Stimulated activated naive CD8-positive, alpha-beta T cell treated with anti-CD3 and anti-CD28 coated beads, Interleukin-15, Interleukin-2, amounts not matched to agents 100 ng/mL and 50 ng/mL, for 24 hours (primary cell): Measurements from ENCODE around the gene APBB3.
"Not testable (repeated sequence)": the region's sequence is repeated elsewhere in the genome, so short reads cannot be mapped to it uniquely, and the experiment has no call there.

ENCODE experiments used
- H3K27ac Mint-ChIP-seq: one replicate; pipeline ENCODE4 v1.8.0; 2021; ENCODE audit warnings: mild to moderate bottlenecking, mixed read lengths
- H3K27me3 Mint-ChIP-seq: one replicate; pipeline ENCODE4 v1.8.0; 2021; ENCODE audit warnings: mixed read lengths
- H3K36me3 Mint-ChIP-seq: one replicate; pipeline ENCODE4 v1.8.0; 2021; ENCODE audit warnings: low read depth, mixed read lengths
- H3K4me1 Mint-ChIP-seq: one replicate; pipeline ENCODE4 v1.8.0; 2021; ENCODE audit warnings: low read depth, mixed read lengths
- H3K4me3 Mint-ChIP-seq: one replicate; pipeline ENCODE4 v1.8.0; 2021; ENCODE audit warnings: mild to moderate bottlenecking, mixed read lengths
- H3K9me3 Mint-ChIP-seq: one replicate; pipeline ENCODE4 v1.8.0; 2021; ENCODE audit warnings: mixed read lengths

Gene APBB3, protein sequence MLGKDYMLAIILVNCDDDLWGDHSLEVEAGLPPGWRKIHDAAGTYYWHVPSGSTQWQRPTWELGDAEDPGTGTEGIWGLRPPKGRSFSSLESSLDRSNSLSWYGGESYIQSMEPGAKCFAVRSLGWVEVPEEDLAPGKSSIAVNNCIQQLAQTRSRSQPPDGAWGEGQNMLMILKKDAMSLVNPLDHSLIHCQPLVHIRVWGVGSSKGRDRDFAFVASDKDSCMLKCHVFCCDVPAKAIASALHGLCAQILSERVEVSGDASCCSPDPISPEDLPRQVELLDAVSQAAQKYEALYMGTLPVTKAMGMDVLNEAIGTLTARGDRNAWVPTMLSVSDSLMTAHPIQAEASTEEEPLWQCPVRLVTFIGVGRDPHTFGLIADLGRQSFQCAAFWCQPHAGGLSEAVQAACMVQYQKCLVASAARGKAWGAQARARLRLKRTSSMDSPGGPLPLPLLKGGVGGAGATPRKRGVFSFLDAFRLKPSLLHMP

DNA sequence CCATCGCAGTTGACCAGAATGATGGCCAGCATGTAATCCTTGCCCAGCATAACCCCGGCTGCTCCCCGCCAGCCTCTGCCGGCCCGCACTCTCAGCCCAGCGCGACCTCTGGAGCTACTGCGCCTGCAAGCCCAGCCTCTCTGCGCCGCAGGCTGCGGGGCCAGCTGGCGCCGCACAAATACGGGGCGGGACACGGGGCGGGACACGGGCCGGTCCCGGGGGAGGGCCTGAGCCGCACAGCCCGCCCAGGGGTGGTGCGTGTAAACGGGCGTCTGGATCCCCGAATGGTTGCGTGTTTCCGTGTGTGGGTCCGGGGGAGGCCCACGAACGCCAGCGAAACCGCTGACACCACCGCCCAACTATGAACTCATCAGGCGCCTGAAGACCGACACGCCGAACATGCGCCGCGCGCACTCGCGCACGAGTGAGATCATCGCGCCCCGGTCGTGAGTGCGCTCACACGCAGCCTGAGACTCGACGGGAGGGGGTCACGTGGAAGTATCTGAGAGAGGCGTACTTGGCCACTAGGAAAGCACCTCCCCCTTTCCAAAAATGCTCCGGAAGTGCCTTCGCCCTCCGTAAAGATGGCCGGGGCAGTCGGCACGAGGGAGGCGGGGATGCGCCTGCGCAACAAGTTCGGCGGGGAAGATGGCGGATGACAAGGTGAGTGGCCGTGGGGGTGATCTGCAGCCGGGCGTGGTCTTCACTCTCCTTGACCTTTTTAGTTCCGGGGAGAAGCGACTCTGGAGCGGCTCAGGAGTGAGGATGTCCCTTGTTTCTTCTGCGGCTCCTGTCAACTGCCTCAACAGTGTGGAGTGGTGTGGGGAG is at the start of gene APBB3, which contains the start of gene SLC35A4:
TSS of gene APBB3 (minus strand) at position 403 of the 828 bp plus-strand sequence. CDS start at position 50, 353 bp downstream.
TSS of gene SLC35A4 (plus strand) at position 633 of the 828 bp plus-strand sequence. CDS start 2,342 bp downstream, outside the sequence.
- peak within 1 kb of the TSS; percentile 97 for H3K27ac Mint-ChIP-seq
- no peaks in the 10 kb centered on the region for H3K27me3 Mint-ChIP-seq
- H3K9me3 Mint-ChIP-seq, result no peaks in the 10 kb centered on the region
- peaks cover 42% of the 10 kb centered on the region for H3K36me3 Mint-ChIP-seq
- H3K4me1 Mint-ChIP-seq, result peaks cover 52% of the 10 kb centered on the region
- peak within 1 kb of the TSS; percentile 99 for H3K4me3 Mint-ChIP-seq

DNA sequence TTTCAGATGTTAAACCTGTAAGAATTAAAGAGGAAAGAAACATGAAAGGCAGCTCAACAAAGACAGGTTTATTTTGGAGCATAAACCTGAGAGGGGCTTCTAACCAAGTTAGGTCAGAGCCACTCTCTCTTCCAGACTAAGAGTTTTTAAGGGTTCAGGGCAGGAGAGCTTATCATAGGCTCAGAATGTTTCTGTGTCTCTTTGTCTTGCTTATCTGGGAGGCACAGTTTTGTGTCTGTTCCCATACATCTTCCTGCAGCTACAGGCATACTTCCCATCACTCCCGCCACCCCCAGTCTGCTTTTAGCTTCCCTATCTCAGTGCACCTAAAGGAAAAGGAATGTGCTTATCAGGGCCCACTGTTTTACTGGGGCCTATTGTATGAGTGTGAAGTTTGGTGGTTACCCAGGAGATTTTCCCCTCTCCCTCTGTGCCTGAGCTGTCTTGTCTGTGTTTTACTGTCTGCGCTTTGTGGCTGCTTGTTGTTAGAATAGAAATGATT is 46.7 kb upstream of the APBB3 start:
- H3K4me3 Mint-ChIP-seq, result no peak overlapping the region
- H3K9me3 Mint-ChIP-seq, result no peaks in the 10 kb centered on the region
- peaks cover 16% of the 10 kb centered on the region for H3K4me1 Mint-ChIP-seq
- H3K27ac Mint-ChIP-seq, result no peak overlapping the region
- H3K27me3 Mint-ChIP-seq, result peaks cover 17% of the 10 kb centered on the region
- no peaks in the 10 kb centered on the region for H3K36me3 Mint-ChIP-seq

DNA sequence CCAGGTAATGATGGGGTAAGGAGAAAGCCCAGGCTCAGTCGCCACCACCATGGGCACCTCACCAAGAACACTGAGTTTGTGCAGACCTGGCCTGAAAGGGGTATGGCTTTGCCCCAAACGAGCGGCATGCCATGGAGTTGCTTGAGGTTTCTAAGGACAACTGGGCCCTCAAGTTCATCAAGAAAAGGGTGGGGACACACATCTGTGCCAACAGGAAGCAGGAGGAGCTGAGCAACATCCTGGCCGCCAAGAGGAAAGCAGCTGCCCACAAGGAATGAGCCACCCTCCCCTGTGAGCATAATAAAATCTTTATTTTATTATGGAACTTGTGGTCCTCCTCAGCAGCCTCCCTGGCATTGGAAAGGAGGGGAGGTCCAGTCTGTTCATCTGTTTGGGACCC is 44.7 kb upstream of the APBB3 start:
- Mint-ChIP-seq H3K4me1 (peaks cover 16% of the 10 kb centered on the region), H3K9me3 (no peaks in the 10 kb centered on the region), H3K36me3 (no peaks in the 10 kb centered on the region), H3K27me3 (peaks cover 20% of the 10 kb centered on the region), H3K4me3 (no peak overlapping the region), H3K27ac (no peak overlapping the region)

DNA sequence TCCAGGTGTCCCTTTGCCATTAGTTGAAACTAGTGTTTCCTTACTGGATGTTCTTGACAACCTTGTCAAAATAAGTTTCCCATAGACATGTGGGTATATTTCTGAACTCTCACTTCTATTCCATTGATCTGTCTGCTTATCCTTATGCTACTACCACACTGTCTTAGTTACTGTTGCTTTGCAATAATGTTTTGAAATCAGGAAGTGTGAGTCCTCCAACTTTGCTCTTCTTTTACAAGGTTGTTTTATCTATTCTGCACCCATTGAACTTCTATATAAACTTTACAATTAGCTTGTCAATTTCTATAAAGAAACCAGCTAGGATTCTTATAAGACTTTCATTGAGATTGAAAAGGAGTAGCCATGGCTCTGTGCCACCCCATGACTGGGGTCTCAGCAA is 44.3 kb upstream of the APBB3 start:
- Mint-ChIP-seq H3K4me3 (no peak overlapping the region), H3K27me3 (peaks cover 20% of the 10 kb centered on the region), H3K4me1 (peaks cover 16% of the 10 kb centered on the region), H3K9me3 (no peaks in the 10 kb centered on the region), H3K36me3 (no peaks in the 10 kb centered on the region), H3K27ac (no peak overlapping the region)

DNA sequence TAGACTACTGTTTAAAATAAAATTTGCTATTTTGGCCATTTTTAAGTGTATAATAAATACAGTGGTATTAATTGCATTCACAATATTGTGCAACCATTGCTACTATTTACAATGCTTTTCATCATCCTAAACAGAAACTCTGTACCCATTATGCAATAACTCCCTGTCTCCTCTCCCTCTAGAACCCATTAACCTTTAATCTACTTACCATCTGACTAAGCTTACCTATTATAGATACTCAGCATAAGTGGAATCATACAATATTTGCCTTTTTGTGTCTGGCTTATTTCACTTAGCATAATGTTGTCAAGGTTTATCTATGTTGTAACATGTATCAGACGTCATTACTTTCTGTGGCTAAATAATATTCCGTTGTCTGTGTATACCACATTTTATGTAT is 42.6 kb upstream of the APBB3 start:
- H3K4me3 Mint-ChIP-seq, result no peak overlapping the region
- peaks cover 9% of the 10 kb centered on the region for H3K4me1 Mint-ChIP-seq
- no peaks in the 10 kb centered on the region for H3K36me3 Mint-ChIP-seq
- H3K27me3 Mint-ChIP-seq, result peaks cover 12% of the 10 kb centered on the region
- H3K9me3 Mint-ChIP-seq, result no peaks in the 10 kb centered on the region
- no peak overlapping the region for H3K27ac Mint-ChIP-seq

DNA sequence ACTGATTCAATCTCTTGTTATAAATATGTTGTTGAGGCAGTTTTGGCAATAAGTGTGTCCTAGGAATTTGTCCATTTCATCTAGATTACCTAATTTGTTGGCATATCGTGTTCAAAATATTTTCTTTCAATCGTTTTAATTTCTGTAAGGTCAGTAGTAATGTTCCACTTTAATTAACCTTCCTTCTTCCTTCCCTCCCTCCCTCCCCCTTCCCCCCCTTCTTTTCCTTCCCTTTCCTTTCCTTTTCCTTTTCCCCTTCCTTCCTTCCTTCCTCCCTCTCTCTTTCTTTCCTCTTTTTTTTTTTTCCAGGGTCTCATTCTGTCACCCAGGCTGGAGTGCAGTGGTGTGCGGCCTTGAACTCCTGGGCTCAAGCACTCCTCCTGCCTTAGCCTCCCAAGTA is 41.5 kb upstream of the APBB3 start:
- Mint-ChIP-seq H3K4me3 (no peak overlapping the region), H3K4me1 (no peaks in the 10 kb centered on the region)

DNA sequence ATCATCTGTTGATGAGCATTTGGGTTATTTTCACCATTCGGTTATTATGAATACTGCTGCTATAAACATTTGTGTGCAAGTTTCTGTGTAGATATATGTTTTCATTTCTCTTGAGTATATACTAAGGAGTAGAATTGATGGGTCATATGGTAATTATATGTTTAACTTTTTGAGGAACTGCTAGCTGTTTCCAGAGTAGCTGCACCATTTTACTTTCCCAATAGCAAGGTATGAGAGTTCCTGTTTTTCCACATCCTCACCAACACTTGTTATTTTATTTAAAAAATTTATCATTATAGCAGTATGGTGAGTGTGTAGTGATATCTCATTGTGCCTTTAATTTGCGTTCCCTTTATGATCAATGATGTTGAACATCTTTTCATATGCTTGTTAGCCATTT is 39.3 kb upstream of the APBB3 start:
- H3K4me3 Mint-ChIP-seq, result no peak overlapping the region
- no peak overlapping the region for H3K27ac Mint-ChIP-seq
- no peaks in the 10 kb centered on the region for H3K4me1 Mint-ChIP-seq

More for the DNA sequence above, 41.5 kb upstream of the APBB3 start:
- Mint-ChIP-seq H3K27ac (no peak overlapping the region), H3K9me3 (no peaks in the 10 kb centered on the region), H3K27me3 (peaks cover 6% of the 10 kb centered on the region), H3K36me3 (no peaks in the 10 kb centered on the region)

DNA sequence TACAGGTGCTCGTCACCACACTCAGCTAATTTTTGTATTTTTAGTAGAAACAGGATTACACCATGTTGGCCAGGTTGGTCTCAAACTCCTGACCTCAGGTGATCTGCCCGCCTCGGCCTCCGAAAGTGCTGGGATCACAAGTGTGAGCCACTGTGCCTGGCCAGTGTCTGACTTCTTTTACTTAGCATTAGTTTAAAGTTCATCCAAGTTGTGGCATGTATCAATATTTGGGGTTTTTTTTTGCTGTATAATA is 39.0 kb upstream of the APBB3 start:
- H3K9me3 Mint-ChIP-seq, result not testable (repeated sequence)

More for the DNA sequence above, 39.3 kb upstream of the APBB3 start:
- Mint-ChIP-seq H3K36me3 (no peaks in the 10 kb centered on the region), H3K27me3 (peaks cover 9% of the 10 kb centered on the region), H3K9me3 (no peaks in the 10 kb centered on the region)

DNA sequence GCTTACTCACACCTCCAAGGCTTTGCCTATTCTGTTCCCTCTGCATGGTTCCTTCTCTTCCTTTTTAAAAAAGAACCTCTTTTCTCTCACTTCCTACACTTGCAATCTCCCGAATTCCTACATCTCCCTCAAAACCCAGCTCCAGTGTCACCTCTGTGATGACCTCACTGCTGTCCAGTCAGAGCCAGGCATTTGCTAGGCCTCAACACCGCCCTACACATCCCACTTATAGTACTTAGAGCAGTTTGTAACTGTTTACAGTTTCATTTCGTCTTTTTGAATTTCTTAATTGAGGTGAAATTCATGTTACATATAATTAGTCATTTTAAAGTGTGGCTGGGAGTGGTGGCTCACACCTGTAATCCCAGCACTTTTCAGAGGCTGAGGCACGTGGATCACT is 37.7 kb upstream of the APBB3 start:
- H3K36me3 Mint-ChIP-seq, result no peaks in the 10 kb centered on the region
- H3K4me3 Mint-ChIP-seq, result no peak overlapping the region
- peaks cover 7% of the 10 kb centered on the region for H3K27me3 Mint-ChIP-seq
- H3K9me3 Mint-ChIP-seq, result no peaks in the 10 kb centered on the region
- H3K27ac Mint-ChIP-seq, result no peak overlapping the region
- no peaks in the 10 kb centered on the region for H3K4me1 Mint-ChIP-seq

More for the DNA sequence above, 39.0 kb upstream of the APBB3 start:
- not testable (repeated sequence) for H3K4me3 Mint-ChIP-seq, H3K27me3 Mint-ChIP-seq, H3K27ac Mint-ChIP-seq, H3K4me1 Mint-ChIP-seq, H3K36me3 Mint-ChIP-seq

DNA sequence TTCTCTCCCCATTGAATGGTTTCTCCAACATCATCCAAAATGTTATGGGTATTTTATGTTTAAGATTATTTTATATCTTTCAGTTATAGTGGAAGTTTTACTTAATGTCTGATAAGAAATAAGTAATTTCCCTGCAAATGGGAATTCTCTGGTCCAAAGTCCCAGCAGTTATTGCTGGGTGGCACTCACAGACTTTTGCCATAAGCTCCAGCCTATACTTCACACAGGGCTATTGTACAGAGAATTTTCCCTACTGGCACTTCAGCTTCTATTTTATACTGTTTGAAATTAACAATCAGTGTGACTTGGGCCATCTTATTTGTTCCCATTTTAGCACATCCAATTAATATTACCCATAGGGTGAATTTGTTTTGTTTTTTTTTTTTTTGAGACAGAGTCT is 35.7 kb upstream of the APBB3 start:
- Mint-ChIP-seq H3K9me3 (no peaks in the 10 kb centered on the region), H3K36me3 (no peaks in the 10 kb centered on the region), H3K4me1 (peaks cover 5% of the 10 kb centered on the region), H3K4me3 (no peak overlapping the region), H3K27ac (no peak overlapping the region), H3K27me3 (peaks cover 6% of the 10 kb centered on the region)

DNA sequence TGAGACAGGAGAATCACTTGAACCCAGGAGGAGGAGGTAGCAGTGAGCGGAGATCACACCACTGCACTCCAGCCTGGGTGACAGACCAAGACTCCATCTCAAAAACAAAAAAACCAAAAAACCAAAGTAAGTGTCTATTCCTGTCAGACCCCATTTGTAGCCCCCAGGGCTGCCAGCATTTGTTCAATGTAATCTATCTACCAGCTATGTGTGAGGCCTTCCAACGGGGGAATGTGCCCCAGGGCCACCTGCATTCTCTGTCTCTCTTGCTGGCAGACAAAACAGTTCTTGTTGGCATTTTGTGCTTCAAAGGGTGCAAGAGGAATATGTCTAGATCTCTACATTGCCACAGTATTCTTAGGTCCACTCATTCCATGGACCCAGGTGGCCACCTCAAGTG is 34.4 kb upstream of the APBB3 start:
- no peaks in the 10 kb centered on the region for H3K9me3 Mint-ChIP-seq
- peaks cover 3% of the 10 kb centered on the region for H3K27me3 Mint-ChIP-seq
- peaks cover 5% of the 10 kb centered on the region for H3K4me1 Mint-ChIP-seq
- H3K4me3 Mint-ChIP-seq, result no peak overlapping the region
- H3K27ac Mint-ChIP-seq, result no peak overlapping the region
- no peaks in the 10 kb centered on the region for H3K36me3 Mint-ChIP-seq

DNA sequence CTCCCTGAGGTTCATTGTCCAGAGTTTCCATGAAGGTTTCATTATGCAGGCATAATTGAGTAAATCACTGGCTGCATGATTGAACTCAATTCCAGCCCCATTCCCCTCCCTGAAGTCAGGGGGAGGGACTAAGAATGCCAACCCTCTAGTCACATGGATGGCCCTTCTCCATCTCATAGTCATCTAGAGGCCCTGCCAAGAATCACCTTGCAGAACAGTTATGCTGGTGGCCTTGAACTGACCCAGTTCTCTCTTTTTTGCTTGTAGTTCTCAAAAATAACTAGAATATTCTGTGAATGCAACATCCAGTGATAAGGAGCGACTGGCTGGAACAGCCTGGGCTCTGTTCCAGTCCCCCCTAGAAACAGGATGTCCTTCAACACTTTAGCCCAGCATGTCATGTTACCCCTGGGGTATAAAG is 31.9 kb upstream of the APBB3 start:
- no peak overlapping the region for H3K27ac Mint-ChIP-seq
- H3K4me3 Mint-ChIP-seq, result no peak overlapping the region
- no peaks in the 10 kb centered on the region for H3K9me3 Mint-ChIP-seq
- peaks cover 5% of the 10 kb centered on the region for H3K4me1 Mint-ChIP-seq
- no peaks in the 10 kb centered on the region for H3K36me3 Mint-ChIP-seq
- H3K27me3 Mint-ChIP-seq, result peaks cover 3% of the 10 kb centered on the region

DNA sequence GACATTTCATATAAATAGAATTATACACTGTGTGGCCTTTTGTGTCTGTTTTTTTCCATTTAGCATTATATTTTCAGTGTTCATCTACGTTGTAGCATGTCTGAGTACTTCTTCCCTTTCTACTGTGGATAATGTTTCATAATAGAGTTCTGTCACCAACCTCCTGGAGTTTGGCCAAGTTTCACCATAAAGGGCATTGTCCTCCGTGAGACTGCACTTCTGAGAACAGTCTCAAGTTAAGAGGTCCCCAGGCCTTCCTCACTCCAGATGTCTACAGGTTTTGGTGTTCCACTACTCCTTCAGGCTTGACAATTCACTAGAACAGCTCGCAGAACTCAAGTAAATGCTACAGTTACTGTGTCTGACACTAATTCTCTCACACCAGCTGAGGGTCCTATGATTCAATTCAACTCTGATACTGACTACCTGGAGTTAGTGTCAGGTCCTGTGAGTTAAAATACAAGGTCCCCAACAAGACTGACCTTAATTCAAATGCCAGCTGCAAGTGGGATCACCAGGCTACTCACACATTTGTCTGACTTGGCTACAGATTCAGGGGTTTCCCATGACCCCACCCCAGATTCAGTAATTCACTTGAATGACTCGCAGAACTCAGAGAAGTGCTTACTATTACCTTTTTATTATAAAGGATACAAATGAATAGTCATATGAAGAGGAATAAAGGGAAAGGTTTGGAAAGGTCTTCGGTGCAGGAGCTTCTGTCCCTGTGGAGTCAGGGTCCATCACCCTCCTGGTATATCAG is 31.3 kb upstream of the APBB3 start:
- Mint-ChIP-seq H3K9me3 (no peaks in the 10 kb centered on the region), H3K4me3 (no peak overlapping the region), H3K27me3 (peaks cover 3% of the 10 kb centered on the region), H3K4me1 (peaks cover 5% of the 10 kb centered on the region), H3K36me3 (no peaks in the 10 kb centered on the region), H3K27ac (peak overlapping the region; percentile 6)

DNA sequence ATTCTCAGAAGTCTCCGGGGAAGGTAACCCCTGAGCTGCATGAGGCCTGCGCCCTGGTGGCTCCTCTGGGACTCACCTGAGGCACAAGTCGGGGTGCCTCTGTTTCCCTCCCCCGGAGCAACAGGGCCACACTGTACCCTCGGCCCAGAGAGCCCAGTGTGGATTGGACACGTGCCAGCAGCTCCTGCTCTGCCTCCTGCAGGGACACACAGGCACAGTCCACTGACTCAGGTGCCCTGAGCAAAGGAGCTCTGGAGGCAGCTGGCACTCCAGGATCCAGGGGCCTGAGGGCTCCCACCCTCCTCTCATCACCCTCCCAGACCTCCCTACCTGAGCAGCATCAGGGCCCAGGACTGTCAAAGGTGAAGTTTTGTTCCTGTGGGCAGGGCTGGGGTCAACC is 29.8 kb upstream of the APBB3 start:
- H3K27me3 Mint-ChIP-seq, result peaks cover 3% of the 10 kb centered on the region
- H3K4me1 Mint-ChIP-seq, result peaks cover 5% of the 10 kb centered on the region
- H3K9me3 Mint-ChIP-seq, result no peaks in the 10 kb centered on the region
- H3K36me3 Mint-ChIP-seq, result no peaks in the 10 kb centered on the region
- H3K27ac Mint-ChIP-seq, result no peak overlapping the region
- H3K4me3 Mint-ChIP-seq, result no peak overlapping the region

DNA sequence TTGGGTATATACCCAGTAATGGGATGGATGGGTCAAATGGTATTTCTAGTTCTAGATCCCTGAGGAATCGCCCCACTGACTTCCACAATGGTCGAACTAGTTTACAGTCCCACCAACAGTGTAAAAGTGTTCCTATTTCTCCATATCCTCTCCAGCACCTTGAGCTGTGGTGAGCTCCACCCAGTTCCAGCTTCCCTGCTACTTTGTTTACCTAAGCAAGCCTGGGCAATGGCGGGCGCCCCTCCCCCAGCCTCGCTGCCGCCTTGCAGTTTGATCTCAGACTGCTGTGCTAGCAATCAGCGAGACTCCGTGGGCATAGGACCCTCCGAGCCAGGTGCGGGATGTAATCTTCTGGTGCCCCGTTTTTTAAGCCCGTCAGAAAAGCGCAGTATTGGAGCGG is 28.7 kb upstream of the APBB3 start:
- not testable (repeated sequence) for H3K27me3 Mint-ChIP-seq, H3K36me3 Mint-ChIP-seq, H3K4me3 Mint-ChIP-seq, H3K4me1 Mint-ChIP-seq, H3K27ac Mint-ChIP-seq, H3K9me3 Mint-ChIP-seq
